ENCODE results near the gene KRTAP2-4.
"Not testable (repeated sequence)": the region's sequence is repeated elsewhere in the genome, so short reads cannot be mapped to it uniquely, and the experiment has no call there.

Gene KRTAP2-4

DNA sequence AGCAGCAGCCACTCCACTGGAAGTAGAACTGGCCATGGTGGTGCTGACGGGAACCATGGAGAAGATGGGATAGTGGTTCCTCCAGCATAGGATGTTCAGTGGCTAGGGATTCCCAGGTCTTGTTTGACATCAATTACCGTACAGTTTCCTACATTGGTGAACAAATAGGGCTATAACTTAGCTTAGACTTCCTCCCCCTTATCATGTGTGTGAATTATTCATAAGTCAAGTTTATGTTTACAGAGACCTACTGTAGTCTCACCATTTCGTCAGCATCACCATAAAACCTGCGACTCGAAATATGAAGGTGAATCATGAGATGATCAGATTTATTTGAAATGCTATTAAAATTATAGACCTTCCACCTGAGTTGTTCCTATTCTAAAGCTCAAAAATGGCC lies 6.9 kb downstream of the KRTAP2-4 start:
- H4K20me1 ChIP-seq = no peaks in the 10 kb centered on the region
- H3K4me3 ChIP-seq = no peak overlapping the region
- no peak overlapping the region for H3K4me2 ChIP-seq
- H3K27ac ChIP-seq = no peak overlapping the region
- H3K36me3 ChIP-seq = no peaks in the 10 kb centered on the region
- no peak for TF ChIP-seq Cebpa-rat (IDR thresholded peaks at IDR 0.05)
- H3K27me3 ChIP-seq = no peaks in the 10 kb centered on the region
- no peaks in the 10 kb centered on the region for H3K4me1 ChIP-seq
- no peak overlapping the region for H3K9ac ChIP-seq
- H3K9me3 ChIP-seq (replicated peaks in 1 of 11) = peaks cover 0 to 8% (median 0%) of the 10 kb centered on the region in 11 experiments; a peak in 2 of 22 replicates

DNA sequence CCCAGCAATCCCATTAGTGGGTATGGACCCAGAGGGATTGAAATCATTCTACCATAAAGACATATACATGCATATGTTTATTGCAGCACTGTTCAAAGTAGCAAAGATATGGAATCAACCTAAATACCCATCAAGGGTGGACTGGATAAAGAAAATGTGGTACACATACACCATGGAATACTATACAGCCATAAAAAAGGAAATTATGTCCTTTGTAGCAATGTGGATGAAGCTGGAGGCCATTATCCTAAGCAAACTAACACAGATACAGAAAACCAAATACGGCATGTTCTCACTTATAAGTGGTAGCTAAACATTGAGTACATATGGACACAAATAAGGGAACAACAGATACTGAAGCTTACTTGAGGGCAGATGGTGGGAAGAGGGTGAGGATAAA lies 8.1 kb downstream of the KRTAP2-4 start:
- H3K27me3 ChIP-seq = no peaks in the 10 kb centered on the region
- no peak for TF ChIP-seq Cebpa-rat (IDR thresholded peaks at IDR 0.05)
- H3K4me1 ChIP-seq = no peaks in the 10 kb centered on the region
- H3K4me2 ChIP-seq = no peak overlapping the region
- H3K4me3 ChIP-seq = no peak overlapping the region
- peaks cover 0 to 15% (median 3%) of the 10 kb centered on the region in 11 experiments; a peak in 5 of 22 replicates for H3K9me3 ChIP-seq (replicated peaks in 1 of 11)
- no peaks in the 10 kb centered on the region for H3K36me3 ChIP-seq
- H3K27ac ChIP-seq = no peak overlapping the region
- no peaks in the 10 kb centered on the region for H4K20me1 ChIP-seq
- H3K9ac ChIP-seq = no peak overlapping the region

DNA sequence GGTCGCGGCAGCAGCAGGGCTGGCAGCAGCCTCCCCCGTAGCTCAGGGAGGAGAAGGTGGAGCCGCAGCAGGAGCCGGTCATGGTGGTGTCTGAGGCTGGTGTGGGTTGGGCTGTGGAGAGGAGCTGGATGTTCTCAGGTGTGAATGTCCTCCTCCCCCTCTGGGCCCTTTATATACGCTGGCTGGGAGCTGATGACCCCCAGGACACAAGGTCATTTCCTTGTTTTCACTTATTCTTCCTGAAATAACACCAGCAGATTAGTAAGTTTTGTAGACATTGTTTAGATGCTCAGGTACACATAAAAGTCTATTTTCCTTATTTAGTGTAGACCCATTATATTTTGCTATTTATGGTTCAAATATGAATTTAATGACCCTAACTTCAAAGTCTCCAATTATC lies 10.5 kb downstream of the KRTAP2-4 start, which contains the start of gene KRTAP2-2:
TSS of gene KRTAP2-2 (minus strand) at position 101 of the 400 bp plus-strand sequence. CDS start at position 82, 19 bp downstream.
- not testable (repeated sequence) for H3K36me3 ChIP-seq, H4K20me1 ChIP-seq, H3K27ac ChIP-seq, H3K4me3 ChIP-seq, H3K9ac ChIP-seq, H3K4me2 ChIP-seq, H3K4me1 ChIP-seq, H3K27me3 ChIP-seq
- H3K9me3 ChIP-seq (replicated peaks in 1 of 11) = peaks cover 0 to 15% (median 3%) of the 10 kb centered on the region in 11 experiments; a peak in 5 of 22 replicates

DNA sequence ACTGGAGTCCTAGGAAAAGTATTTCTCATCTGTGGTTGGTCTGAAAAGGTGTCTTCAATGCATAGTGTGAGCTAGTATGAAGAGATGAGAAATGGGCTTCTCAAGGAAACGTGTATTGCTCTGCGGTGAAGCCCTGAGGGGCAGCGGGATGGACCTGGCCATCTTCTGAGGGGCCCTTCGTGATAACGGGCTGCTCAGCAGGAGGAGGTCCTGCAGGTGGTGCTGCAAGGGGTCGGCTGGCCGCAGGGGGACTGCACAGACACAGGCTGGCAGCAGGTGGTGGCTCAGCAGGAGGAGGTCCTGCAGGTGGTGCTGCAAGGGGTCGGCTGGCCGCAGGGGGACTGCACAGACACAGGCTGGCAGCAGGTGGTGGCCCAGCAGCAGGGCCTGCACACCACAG lies 11.1 kb downstream of the KRTAP2-4 start:
- H3K9ac ChIP-seq, H3K4me2 ChIP-seq, H4K20me1 ChIP-seq: not testable (repeated sequence)

DNA sequence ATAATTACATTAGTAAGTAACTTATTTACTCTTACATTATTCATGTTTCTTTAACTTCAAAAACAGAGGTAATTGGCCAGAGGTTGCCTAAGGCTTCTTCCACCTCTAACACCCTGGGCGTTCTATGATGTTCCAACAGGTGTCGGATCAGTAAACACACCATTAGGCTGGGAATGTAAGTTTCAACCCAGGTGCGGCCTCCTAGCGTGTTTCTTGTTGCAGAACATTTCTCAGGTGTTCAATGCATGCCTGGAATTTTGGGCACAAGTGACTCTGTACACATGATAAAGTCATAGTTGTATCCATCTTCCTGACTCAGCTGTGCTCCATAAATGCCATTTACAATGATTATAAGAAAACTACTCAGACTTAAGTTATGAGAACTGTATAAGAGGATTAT lies 11.7 kb downstream of the KRTAP2-4 start:
- no peak overlapping the region for H3K4me2 ChIP-seq
- H3K9ac ChIP-seq = no peak overlapping the region
- H3K27ac ChIP-seq = no peak overlapping the region
- no peaks in the 10 kb centered on the region for H3K4me1 ChIP-seq
- no peaks in the 10 kb centered on the region for H3K27me3 ChIP-seq
- H3K36me3 ChIP-seq = no peaks in the 10 kb centered on the region
- no peak for TF ChIP-seq Cebpa-rat (IDR thresholded peaks at IDR 0.05)
- no peak overlapping the region for H3K4me3 ChIP-seq
- peaks cover 0 to 15% (median 3%) of the 10 kb centered on the region in 11 experiments; a peak in 5 of 22 replicates for H3K9me3 ChIP-seq (replicated peaks in 1 of 11)
- H4K20me1 ChIP-seq = no peaks in the 10 kb centered on the region

More for the DNA sequence above, 11.1 kb downstream of the KRTAP2-4 start:
- H3K36me3 ChIP-seq, H3K4me1 ChIP-seq, H3K27ac ChIP-seq, H3K4me3 ChIP-seq, H3K27me3 ChIP-seq: not testable (repeated sequence)
- H3K9me3 ChIP-seq (replicated peaks in 1 of 11) = peaks cover 0 to 15% (median 3%) of the 10 kb centered on the region in 11 experiments; a peak in 5 of 22 replicates

DNA sequence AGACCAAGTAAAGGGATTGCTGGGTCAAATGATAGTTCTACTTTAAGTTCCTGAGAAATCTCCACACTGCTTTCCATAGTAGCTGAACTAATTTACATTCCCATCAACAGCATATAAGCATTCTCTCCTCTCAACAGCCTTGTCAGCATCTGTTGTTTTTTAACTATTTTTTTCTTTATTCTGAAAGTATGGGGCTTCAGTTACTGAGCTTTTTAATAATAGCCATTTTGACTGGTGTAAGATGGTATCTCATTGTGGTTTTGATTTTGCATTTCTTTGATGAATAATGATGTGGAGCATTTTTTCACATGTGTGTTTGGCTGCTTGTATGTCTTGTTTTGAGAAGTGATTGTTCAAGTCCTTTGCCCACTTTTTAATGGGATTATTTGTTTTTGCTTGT lies 13.1 kb downstream of the KRTAP2-4 start:
- Histone ChIP-seq H3K36me3 (no peaks in the 10 kb centered on the region), H3K27ac (no peak overlapping the region), H3K4me3 (no peak overlapping the region), H3K9ac (no peak overlapping the region), H4K20me1 (no peaks in the 10 kb centered on the region), H3K27me3 (no peaks in the 10 kb centered on the region), H3K4me2 (no peak overlapping the region), H3K9me3 (replicated peaks in 1 of 11) (peaks cover 0 to 14% (median 2%) of the 10 kb centered on the region in 11 experiments; a peak in 5 of 22 replicates), H3K4me1 (no peaks in the 10 kb centered on the region)
- no peak for TF ChIP-seq Cebpa-rat (IDR thresholded peaks at IDR 0.05)

DNA sequence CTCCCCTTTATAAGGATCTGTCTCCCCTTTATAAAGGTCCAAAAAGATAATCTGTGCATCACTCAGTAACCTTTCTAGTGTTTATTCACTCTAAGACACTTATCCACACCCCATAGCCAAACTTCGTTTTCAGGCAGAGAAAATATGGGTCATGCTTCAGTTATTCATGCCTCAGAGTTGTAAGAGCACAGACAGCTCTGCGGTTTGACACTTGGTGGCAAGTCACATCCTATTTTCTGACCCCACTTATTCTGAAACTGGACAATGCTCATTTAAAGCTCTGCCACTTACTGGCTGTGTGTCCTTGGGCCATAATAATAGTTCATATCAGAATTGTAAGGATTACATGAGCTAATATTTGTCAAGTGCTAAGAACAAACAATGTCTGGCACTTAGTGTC lies 16.6 kb downstream of the KRTAP2-4 start:
- H3K27me3 ChIP-seq = no peaks in the 10 kb centered on the region
- no peak overlapping the region for H3K4me2 ChIP-seq
- H4K20me1 ChIP-seq = no peaks in the 10 kb centered on the region
- no peak overlapping the region for H3K27ac ChIP-seq
- no peak for TF ChIP-seq Cebpa-rat (IDR thresholded peaks at IDR 0.05)
- H3K4me1 ChIP-seq = no peaks in the 10 kb centered on the region
- peaks cover 0 to 9% (median 0%) of the 10 kb centered on the region in 11 experiments; a peak in 6 of 22 replicates for H3K9me3 ChIP-seq (replicated peaks in 1 of 11)
- H3K9ac ChIP-seq = no peak overlapping the region
- no peaks in the 10 kb centered on the region for H3K36me3 ChIP-seq
- no peak overlapping the region for H3K4me3 ChIP-seq

DNA sequence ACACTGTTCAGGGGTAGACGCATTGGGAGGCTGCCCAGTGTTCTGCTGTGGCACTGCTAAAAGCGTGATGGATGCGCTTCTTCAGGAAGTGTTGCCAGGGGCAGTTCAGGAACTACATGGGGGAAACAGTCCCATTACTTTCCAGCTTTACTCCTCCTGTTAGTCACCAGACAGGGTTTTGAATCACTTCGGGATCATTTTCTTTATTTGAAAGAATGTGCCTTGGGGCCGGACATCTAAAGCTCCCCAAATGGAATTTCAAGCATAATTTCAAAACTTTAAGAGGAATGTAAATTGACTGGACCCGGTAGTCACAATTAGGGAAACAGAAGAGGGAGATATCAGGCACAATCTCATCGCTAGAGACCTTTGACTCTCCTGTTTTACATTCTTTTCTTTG lies 17.2 kb downstream of the KRTAP2-4 start:
- H3K9ac ChIP-seq = no peak overlapping the region

DNA sequence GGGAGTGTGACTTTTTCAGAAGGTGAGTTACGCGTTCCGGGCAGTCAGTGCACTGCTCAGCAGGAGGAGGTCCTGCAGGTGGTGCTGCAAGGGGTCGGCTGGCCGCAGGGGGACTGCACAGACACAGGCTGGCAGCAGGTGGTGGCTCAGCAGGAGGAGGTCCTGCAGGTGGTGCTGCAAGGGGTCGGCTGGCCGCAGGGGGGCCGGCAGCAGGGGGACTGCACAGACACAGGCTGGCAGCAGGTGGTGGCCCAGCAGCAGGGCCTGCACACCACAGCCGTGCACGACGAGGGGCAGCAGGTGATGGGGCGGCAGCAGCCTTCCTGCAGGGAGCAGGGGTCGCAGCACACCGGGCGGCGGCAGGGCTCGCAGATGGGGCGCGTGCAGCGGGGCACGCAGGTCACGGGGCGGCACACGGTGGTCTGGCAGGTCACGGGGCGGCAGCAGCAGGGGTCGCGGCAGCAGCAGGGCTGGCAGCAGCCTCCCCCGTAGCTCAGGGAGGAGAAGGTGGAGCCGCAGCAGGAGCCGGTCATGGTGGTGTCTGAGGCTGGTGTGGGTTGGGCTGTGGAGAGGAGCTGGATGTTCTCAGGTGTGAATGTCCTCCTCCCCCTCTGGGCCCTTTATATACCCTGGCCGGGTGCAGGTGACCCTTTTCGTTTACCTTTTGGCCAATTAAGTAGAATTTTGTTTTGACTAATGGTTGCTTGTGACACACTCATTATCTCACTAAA lies 18.8 kb downstream of the KRTAP2-4 start, which contains the start of gene KRTAP2-1:
TSS of gene KRTAP2-1 (minus strand) at position 582 of the 731 bp plus-strand sequence. CDS start at position 533, 49 bp downstream.
- H3K27me3 ChIP-seq, H3K9ac ChIP-seq, H3K27ac ChIP-seq, H3K4me1 ChIP-seq, H3K4me2 ChIP-seq, H3K4me3 ChIP-seq, H3K36me3 ChIP-seq, H4K20me1 ChIP-seq: not testable (repeated sequence)
- H3K9me3 ChIP-seq (replicated peaks in 1 of 11) = peaks cover 7 to 18% (median 14%) of the 10 kb centered on the region in 11 experiments; a peak in 20 of 22 replicates

More for the DNA sequence above, 17.2 kb downstream of the KRTAP2-4 start:
- no peak for TF ChIP-seq Cebpa-rat (IDR thresholded peaks at IDR 0.05)
- no peak overlapping the region for H3K27ac ChIP-seq
- H3K4me1 ChIP-seq = no peaks in the 10 kb centered on the region
- H4K20me1 ChIP-seq = no peaks in the 10 kb centered on the region
- no peak overlapping the region for H3K4me2 ChIP-seq
- H3K36me3 ChIP-seq = no peaks in the 10 kb centered on the region
- H3K9me3 ChIP-seq (replicated peaks in 1 of 11) = peaks cover 0 to 14% (median 6%) of the 10 kb centered on the region in 11 experiments; a peak in 19 of 22 replicates
- no peak overlapping the region for H3K4me3 ChIP-seq
- no peaks in the 10 kb centered on the region for H3K27me3 ChIP-seq

DNA sequence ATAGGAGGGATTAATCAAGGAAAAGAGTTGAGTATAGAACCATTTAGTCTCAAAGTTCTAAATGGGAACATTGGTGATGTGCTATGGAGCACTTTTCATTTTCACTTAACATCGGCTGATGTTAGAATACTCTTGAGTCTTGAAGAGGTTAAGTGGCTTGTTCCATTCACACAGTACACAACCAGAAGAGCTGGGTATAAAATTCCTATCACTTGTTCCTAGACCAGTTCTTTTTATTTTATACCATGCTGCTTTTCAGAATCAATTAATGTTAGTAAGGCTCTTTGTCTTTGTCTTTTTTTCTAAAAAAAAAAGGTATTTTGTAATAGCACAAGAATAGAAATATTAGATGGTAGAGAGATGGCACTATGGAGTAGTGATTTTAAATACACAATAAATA lies 22.7 kb downstream of the KRTAP2-4 start:
- no peaks in the 10 kb centered on the region for H3K27me3 ChIP-seq
- no peak overlapping the region for H3K27ac ChIP-seq
- no peak overlapping the region for H3K4me2 ChIP-seq
- no peaks in the 10 kb centered on the region for H4K20me1 ChIP-seq
- no peaks in the 10 kb centered on the region for H3K36me3 ChIP-seq
- no peak overlapping the region for H3K9ac ChIP-seq
- no peaks in the 10 kb centered on the region for H3K4me1 ChIP-seq
- peaks cover 7 to 18% (median 14%) of the 10 kb centered on the region in 11 experiments; a peak in 20 of 22 replicates for H3K9me3 ChIP-seq (replicated peaks in 1 of 11)
- no peak for TF ChIP-seq Cebpa-rat (IDR thresholded peaks at IDR 0.05)
- H3K4me3 ChIP-seq = no peak overlapping the region

DNA sequence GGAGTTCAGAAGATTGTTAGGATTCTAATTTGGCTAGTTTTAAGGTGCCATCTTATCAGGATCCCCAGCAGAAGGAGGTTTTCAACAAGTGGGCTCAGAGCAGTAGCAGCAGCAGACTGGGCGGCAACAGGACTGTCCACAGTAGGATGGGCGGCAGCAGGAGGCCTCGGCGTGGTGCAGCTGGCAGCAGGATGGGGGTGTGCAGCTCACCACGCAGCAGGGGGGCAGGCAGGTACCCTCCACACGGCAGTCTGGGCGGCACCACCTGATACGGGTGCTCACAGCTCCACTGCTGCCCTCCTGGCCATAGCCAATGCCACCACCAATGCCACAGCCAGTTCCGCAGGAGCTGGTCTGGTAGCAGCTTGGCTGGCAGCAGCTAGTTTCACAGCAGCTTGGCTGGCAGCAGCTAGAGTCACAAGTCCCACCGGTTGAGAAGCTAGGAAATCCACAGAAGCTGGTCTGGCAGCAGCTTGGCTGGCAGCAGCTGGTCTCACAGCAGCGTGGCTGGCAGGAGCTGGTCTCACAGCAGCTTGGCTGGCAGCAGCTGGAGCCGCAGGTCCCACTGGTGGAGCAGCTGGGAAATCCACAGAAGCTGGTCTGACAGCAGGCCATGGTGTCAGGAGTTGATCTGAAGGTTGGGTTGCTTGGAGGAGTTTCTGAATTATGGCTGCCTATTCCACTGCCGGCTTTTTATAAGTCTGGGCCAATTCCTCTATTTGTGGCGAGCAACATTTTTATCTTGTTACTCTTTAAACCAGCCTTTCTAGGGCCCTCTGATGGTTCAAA lies 24.7 kb downstream of the KRTAP2-4 start, which contains the start of gene KRTAP1-1:
TSS of gene KRTAP1-1 (minus strand) at position 668 of the 789 bp plus-strand sequence. CDS start at position 615, 53 bp downstream.
- H4K20me1 ChIP-seq, H3K9ac ChIP-seq, H3K27me3 ChIP-seq, H3K27ac ChIP-seq, H3K4me3 ChIP-seq, H3K36me3 ChIP-seq, H3K4me2 ChIP-seq, H3K4me1 ChIP-seq: not testable (repeated sequence)
- H3K9me3 ChIP-seq (replicated peaks in 1 of 11) = peaks cover 7 to 18% (median 14%) of the 10 kb centered on the region in 11 experiments; a peak in 20 of 22 replicates
